GM12891 (cell line): ENCODE data around the gene DSCAM.

Experiments used
- PAX5 ChIP-seq: IDR thresholded peaks from 2 replicates; pipeline ENCODE4 v1.6.1; 2011; ENCODE audit warnings: low read length, moderate library complexity, mild to moderate bottlenecking; ENCODE audit not compliant: insufficient read depth, severe bottlenecking
- POLR2A ChIP-seq: IDR thresholded peaks from 2 replicates; pipeline ENCODE4 v1.6.1; 2011; ENCODE audit warnings: low read depth, low read length, control low read depth
- POLR2AphosphoS5 ChIP-seq: IDR thresholded peaks from 2 replicates; pipeline ENCODE4 v1.6.1; 2011; ENCODE audit warnings: low read depth, low read length, control low read depth
- SPI1 ChIP-seq: IDR thresholded peaks from 2 replicates; pipeline ENCODE4 v1.6.1; 2011; ENCODE audit warnings: low read depth, low read length, control low read depth
- TAF1 ChIP-seq: IDR thresholded peaks from 2 replicates; pipeline ENCODE4 v1.6.1; 2011; ENCODE audit warnings: low read depth, low read length, control low read depth

- TF ChIP-seq POLR2A = no peak
- no peak for TF ChIP-seq SPI1
- no peak for TF ChIP-seq POLR2AphosphoS5
- TF ChIP-seq TAF1 = no peak
- TF ChIP-seq PAX5 = no peak
Measured at GRCh38 chr21:40139636-40140035, 707.3 kb downstream of the DSCAM start.
